Thyroid gland (tissue), 4 donors: ENCODE results near the gene HACD2.

Experiments used
- POLR2A ChIP-seq, 2 donors: fragments of 450-650 bp; IDR thresholded peaks; one replicate each; pipeline ENCODE4 v1.6.1; 2017; ENCODE audit warnings: antibody characterized with exemption in 2 of 2, mild to moderate bottlenecking in 2 of 2, moderate library complexity in 1 of 2
- TF ChIP-seq, protein P1 (sequence below), 6 experiments: fragments of 200-600 bp in 3 of 6; fragments of 450-650 bp in 3 of 6; sonication (generic) in 3 of 6; IDR thresholded peaks; one replicate each; pipeline ENCODE4 v1.5.1; 2016 to 2019; ENCODE audit warnings: antibody characterized with exemption in 6 of 6, mild to moderate bottlenecking in 2 of 6, inconsistent platforms in 1 of 6, moderate library complexity in 1 of 6

DNA sequence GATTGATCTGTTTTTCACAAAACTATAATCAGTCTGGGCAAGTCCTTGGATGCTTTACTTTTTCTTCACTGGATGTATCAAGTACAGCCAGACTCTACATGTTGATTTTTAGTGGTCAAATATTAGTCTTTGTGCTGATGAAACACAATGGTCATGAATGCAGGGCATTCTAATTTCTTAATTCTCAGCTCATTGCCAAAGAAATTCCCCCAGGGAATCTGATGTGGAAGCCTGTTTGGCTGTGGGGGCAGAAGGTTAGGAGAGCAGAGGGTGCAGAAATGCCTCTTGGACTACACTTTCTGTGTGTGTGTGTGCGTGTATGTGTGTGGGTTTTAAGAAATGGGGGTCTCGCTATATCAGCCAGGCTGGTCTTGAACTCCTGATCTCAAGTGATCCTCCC is 48.7 kb upstream of the HACD2 start:
- TF ChIP-seq, protein P1, sequence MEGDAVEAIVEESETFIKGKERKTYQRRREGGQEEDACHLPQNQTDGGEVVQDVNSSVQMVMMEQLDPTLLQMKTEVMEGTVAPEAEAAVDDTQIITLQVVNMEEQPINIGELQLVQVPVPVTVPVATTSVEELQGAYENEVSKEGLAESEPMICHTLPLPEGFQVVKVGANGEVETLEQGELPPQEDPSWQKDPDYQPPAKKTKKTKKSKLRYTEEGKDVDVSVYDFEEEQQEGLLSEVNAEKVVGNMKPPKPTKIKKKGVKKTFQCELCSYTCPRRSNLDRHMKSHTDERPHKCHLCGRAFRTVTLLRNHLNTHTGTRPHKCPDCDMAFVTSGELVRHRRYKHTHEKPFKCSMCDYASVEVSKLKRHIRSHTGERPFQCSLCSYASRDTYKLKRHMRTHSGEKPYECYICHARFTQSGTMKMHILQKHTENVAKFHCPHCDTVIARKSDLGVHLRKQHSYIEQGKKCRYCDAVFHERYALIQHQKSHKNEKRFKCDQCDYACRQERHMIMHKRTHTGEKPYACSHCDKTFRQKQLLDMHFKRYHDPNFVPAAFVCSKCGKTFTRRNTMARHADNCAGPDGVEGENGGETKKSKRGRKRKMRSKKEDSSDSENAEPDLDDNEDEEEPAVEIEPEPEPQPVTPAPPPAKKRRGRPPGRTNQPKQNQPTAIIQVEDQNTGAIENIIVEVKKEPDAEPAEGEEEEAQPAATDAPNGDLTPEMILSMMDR (IDR thresholded peaks at IDR 0.05), result no peak
- TF ChIP-seq POLR2A (IDR thresholded peaks at IDR 0.05), result no peak
